Measurements from ENCODE around the gene LENEP.

Gene LENEP

DNA sequence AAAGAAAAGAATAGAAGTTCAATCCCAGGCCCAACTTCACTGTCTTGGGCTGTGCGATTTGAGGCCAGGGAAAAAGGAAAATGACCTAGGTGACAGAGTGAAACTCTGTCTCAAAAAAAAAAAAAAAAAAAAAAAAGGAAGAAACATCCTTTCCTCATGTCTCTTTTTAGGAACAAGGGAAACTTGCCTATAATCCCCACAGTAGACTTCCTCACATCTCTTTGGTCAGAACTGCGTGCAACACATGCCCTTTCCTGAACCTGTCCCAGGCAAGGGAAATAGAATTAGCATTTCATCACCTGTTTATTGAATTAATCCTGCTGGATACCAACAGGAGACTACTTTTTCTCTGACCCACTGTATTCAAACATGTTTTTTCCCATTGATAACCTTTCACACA, 42.5 kb downstream of the LENEP start:
- H3K9ac ChIP-seq (ENCODE audit: low read depth, low read length, poor library complexity, severe bottlenecking): no peak overlapping the region
- H3K79me2 ChIP-seq (ENCODE audit: insufficient read depth, low read length): no peaks in the 10 kb centered on the region
- no peaks in the 10 kb centered on the region for H3K9me3 ChIP-seq (ENCODE audit: insufficient read depth, low read depth, low read length)
- H3K27me3 ChIP-seq (ENCODE audit: insufficient read depth, low read length, poor library complexity, severe bottlenecking): no peaks in the 10 kb centered on the region
- H3F3A ChIP-seq (ENCODE audit: low read depth): no peaks in the 10 kb centered on the region
- H3K4me3 ChIP-seq (ENCODE audit: low read length, poor library complexity, severe bottlenecking): no peak overlapping the region
- TF ChIP-seq, protein P1, sequence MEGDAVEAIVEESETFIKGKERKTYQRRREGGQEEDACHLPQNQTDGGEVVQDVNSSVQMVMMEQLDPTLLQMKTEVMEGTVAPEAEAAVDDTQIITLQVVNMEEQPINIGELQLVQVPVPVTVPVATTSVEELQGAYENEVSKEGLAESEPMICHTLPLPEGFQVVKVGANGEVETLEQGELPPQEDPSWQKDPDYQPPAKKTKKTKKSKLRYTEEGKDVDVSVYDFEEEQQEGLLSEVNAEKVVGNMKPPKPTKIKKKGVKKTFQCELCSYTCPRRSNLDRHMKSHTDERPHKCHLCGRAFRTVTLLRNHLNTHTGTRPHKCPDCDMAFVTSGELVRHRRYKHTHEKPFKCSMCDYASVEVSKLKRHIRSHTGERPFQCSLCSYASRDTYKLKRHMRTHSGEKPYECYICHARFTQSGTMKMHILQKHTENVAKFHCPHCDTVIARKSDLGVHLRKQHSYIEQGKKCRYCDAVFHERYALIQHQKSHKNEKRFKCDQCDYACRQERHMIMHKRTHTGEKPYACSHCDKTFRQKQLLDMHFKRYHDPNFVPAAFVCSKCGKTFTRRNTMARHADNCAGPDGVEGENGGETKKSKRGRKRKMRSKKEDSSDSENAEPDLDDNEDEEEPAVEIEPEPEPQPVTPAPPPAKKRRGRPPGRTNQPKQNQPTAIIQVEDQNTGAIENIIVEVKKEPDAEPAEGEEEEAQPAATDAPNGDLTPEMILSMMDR (conservative IDR thresholded peaks at IDR 0.05; ENCODE audit: low read length): no peak
- TF ChIP-seq EZH2phosphoT487 (IDR thresholded peaks at IDR 0.05; ENCODE audit: borderline replicate concordance): no peak
- H2AFZ ChIP-seq (ENCODE audit: low read length): no peak overlapping the region
- no peaks in the 10 kb centered on the region for H3K9me2 ChIP-seq (replicated peaks; ENCODE audit: low read depth, low read length)
- H3K4me2 ChIP-seq (ENCODE audit: low read depth, low read length, poor library complexity, severe bottlenecking): no peak overlapping the region
- H4K20me1 ChIP-seq (ENCODE audit: insufficient read depth, low read length, poor library complexity, severe bottlenecking): no peaks in the 10 kb centered on the region
- no peaks in the 10 kb centered on the region for H3K36me3 ChIP-seq (ENCODE audit: insufficient read depth, low read length)
- peaks cover 7% of the 10 kb centered on the region for H3K4me1 ChIP-seq (ENCODE audit: insufficient read depth, low read length, poor library complexity, severe bottlenecking)

DNA sequence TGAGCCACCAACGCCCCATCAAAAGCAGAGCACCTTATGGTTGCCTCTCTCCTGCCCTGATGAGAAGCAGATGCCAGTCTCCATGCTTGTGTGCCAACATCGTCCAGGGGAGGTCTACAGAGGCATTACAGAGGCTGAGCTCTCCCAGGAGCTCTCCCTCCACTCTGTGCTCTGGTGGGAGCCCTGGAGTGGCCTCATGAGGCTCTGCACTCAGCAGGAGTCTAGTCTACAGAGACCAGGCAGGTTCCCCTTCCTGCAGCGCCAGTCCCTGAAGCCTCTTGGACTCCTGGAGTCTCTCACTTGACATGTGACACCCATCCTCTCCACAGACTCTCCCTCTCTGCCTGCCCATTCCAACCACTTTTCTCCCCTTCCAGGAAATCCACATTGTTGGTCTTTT, 43.7 kb downstream of the LENEP start:
- Histone ChIP-seq H3K4me1 (ENCODE audit: insufficient read depth, low read length, poor library complexity, severe bottlenecking) (peaks cover 7% of the 10 kb centered on the region), H3K9ac (ENCODE audit: low read depth, low read length, poor library complexity, severe bottlenecking) (no peak overlapping the region), H3K79me2 (ENCODE audit: insufficient read depth, low read length) (no peaks in the 10 kb centered on the region), H3K9me3 (ENCODE audit: insufficient read depth, low read depth, low read length) (no peaks in the 10 kb centered on the region), H3K36me3 (ENCODE audit: insufficient read depth, low read length) (no peaks in the 10 kb centered on the region), H4K20me1 (ENCODE audit: insufficient read depth, low read length, poor library complexity, severe bottlenecking) (no peaks in the 10 kb centered on the region), H3K4me3 (ENCODE audit: low read length, poor library complexity, severe bottlenecking) (no peak overlapping the region), H2AFZ (ENCODE audit: low read length) (no peak overlapping the region), H3F3A (ENCODE audit: low read depth) (no peaks in the 10 kb centered on the region), H3K9me2 (replicated peaks; ENCODE audit: low read depth, low read length) (no peaks in the 10 kb centered on the region), H3K27me3 (ENCODE audit: insufficient read depth, low read length, poor library complexity, severe bottlenecking) (no peaks in the 10 kb centered on the region), H3K4me2 (ENCODE audit: low read depth, low read length, poor library complexity, severe bottlenecking) (no peak overlapping the region)
- TF ChIP-seq, protein P1 (conservative IDR thresholded peaks at IDR 0.05; ENCODE audit: low read length): no peak
- TF ChIP-seq EZH2phosphoT487 (IDR thresholded peaks at IDR 0.05; ENCODE audit: borderline replicate concordance): no peak

DNA sequence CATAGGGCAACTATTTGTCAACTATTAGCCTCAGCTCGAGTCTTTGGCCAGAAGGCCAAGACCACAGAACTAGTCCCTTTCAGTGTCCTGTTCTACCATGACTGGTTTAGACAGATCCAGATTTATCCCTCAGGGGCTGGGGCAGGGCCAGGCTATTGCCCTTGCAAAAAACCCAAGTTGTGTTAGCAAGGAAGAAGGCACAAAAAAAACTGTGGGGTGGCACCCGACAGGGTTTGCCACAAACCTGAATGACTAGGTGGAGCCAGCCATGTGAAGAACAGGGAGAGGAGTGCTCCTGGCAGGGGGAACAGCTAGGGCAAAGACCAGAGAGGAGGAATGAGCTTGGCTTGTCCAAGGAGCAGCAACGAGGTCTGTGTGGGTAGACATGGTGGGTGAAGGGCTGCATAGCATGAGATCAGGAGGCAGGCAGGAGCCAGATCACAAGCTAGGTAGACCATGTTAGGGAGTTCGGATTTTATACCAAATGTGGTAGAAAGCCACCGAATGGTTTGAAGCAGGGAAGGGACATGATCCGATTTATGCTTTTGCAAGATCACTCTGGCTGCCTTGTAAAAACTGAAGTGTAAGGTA, 44.6 kb downstream of the LENEP start:
- Histone ChIP-seq H3K79me2 (ENCODE audit: insufficient read depth, low read length) (no peaks in the 10 kb centered on the region), H3F3A (ENCODE audit: low read depth) (no peaks in the 10 kb centered on the region), H3K4me1 (ENCODE audit: insufficient read depth, low read length, poor library complexity, severe bottlenecking) (peaks cover 7% of the 10 kb centered on the region), H4K20me1 (ENCODE audit: insufficient read depth, low read length, poor library complexity, severe bottlenecking) (no peaks in the 10 kb centered on the region), H3K9me3 (ENCODE audit: insufficient read depth, low read depth, low read length) (no peaks in the 10 kb centered on the region), H3K4me2 (ENCODE audit: low read depth, low read length, poor library complexity, severe bottlenecking) (no peak overlapping the region), H3K4me3 (ENCODE audit: low read length, poor library complexity, severe bottlenecking) (no peak overlapping the region), H2AFZ (ENCODE audit: low read length) (no peak overlapping the region), H3K27me3 (ENCODE audit: insufficient read depth, low read length, poor library complexity, severe bottlenecking) (no peaks in the 10 kb centered on the region), H3K9ac (ENCODE audit: low read depth, low read length, poor library complexity, severe bottlenecking) (no peak overlapping the region), H3K9me2 (replicated peaks; ENCODE audit: low read depth, low read length) (no peaks in the 10 kb centered on the region), H3K36me3 (ENCODE audit: insufficient read depth, low read length) (no peaks in the 10 kb centered on the region)
- TF ChIP-seq, protein P1 (conservative IDR thresholded peaks at IDR 0.05; ENCODE audit: low read length): no peak
